HepG2 (cell line): Measurements from ENCODE around the gene C9orf50. TPM values are rescaled to one million over a fixed set of nuclear protein-coding genes. Genes with fewer than 3 reads are reported as not detected.
A peak's percentile ranks its signal among the peaks of the same experiment; 100 is the strongest.

Source experiments
- ARID4A ChIP-seq: sonication (generic); formaldehyde crosslinking; IDR thresholded peaks from 2 replicates; pipeline ENCODE4 v1.5.0; 2020; ENCODE audit warnings: mild to moderate bottlenecking, missing genetic modification reagents, borderline replicate concordance
- EED ChIP-seq: sonication (generic); formaldehyde crosslinking; IDR thresholded peaks from 2 replicates; pipeline ENCODE4 v1.5.0; 2020; ENCODE audit warnings: mild to moderate bottlenecking, missing genetic modification reagents
- FOSL2 ChIP-seq: sonication (generic); formaldehyde crosslinking; IDR thresholded peaks from 2 replicates; pipeline ENCODE4 v1.4.0; 2020; ENCODE audit warnings: missing genetic modification reagents
- NCOA5 ChIP-seq: sonication (generic); formaldehyde crosslinking; IDR thresholded peaks from 2 replicates; pipeline ENCODE4 v1.4.0; 2020; ENCODE audit warnings: missing genetic modification reagents
- TGIF2 ChIP-seq: IDR thresholded peaks from 2 replicates; pipeline ENCODE4 v1.6.1; 2016; ENCODE audit warnings: control low read depth, missing compliant biosample characterization
- TSC22D2 ChIP-seq: sonication (generic); formaldehyde crosslinking; IDR thresholded peaks from 2 replicates; pipeline ENCODE4 v1.5.1; 2020; ENCODE audit warnings: missing genetic modification reagents, mild to moderate bottlenecking, borderline replicate concordance
- ZBTB33 ChIP-seq: sonication (generic); formaldehyde crosslinking; IDR thresholded peaks from 2 replicates; pipeline ENCODE4 v1.4.0; 2020; ENCODE audit warnings: missing genetic modification reagents
- ZBTB39 ChIP-seq: sonication (generic); formaldehyde crosslinking; IDR thresholded peaks from 2 replicates; pipeline ENCODE4 v1.5.0; 2020; ENCODE audit warnings: missing genetic modification reagents
- ZNF329 ChIP-seq: sonication (generic); formaldehyde crosslinking; IDR thresholded peaks from 2 replicates; pipeline ENCODE4 v1.9.0; 2021; ENCODE audit warnings: low read depth, mild to moderate bottlenecking, missing genetic modification reagents
- ZNF543 ChIP-seq: sonication (generic); formaldehyde crosslinking; IDR thresholded peaks from 2 replicates; pipeline ENCODE4 v1.4.0; 2020; ENCODE audit warnings: mild to moderate bottlenecking, missing genetic modification reagents
- ZNF549 ChIP-seq: sonication (generic); formaldehyde crosslinking; IDR thresholded peaks from 2 replicates; pipeline ENCODE4 v1.5.0; 2020; ENCODE audit warnings: missing genetic modification reagents
- ZNF609 ChIP-seq: sonication (generic); formaldehyde crosslinking; IDR thresholded peaks from 2 replicates; pipeline ENCODE4 v1.4.0; 2020; ENCODE audit warnings: mild to moderate bottlenecking, missing genetic modification reagents, borderline replicate concordance
- ZNF775 ChIP-seq: sonication (generic); formaldehyde crosslinking; IDR thresholded peaks from 2 replicates; pipeline ENCODE4 v1.4.0; 2020; ENCODE audit warnings: missing genetic modification reagents, mild to moderate bottlenecking, moderate library complexity, borderline replicate concordance
- ZSCAN20 ChIP-seq: sonication (generic); formaldehyde crosslinking; IDR thresholded peaks from 2 replicates; pipeline ENCODE4 v1.4.0; 2020; ENCODE audit warnings: missing genetic modification reagents, mild to moderate bottlenecking, borderline replicate concordance
- polyA plus RNA-seq, 8 experiments: library from polyadenylated mRNA; depleted of rRNA in 3 of 8; stranded (reverse) in 7 of 8; unstranded in 1 of 8; fragments of >200 nt; fragmentation: Illumina TruSeq in 4 of 8; extraction: Trizol in 4 of 8; gene quantifications; 2 replicates each; pipeline versions ENCODE4 v1.2.1 to v1.2.3, GENCODE V29; 2011 to 2016; ENCODE audit warnings: low read depth in 4 of 8, missing spikeins in 1 of 8, mixed read lengths in 1 of 8; ENCODE audit not compliant: insufficient read depth in 1 of 8
- total RNA-seq, 5 experiments: library from RNA; depleted of rRNA; stranded (reverse); fragments of >200 nt; fragmentation: Illumina TruSeq; extraction: Trizol; gene quantifications; 2 replicates each; pipeline ENCODE4 v1.2.3, GENCODE V29; 2016; ENCODE audit warnings: low read depth in 1 of 5

C9orf50 gene
- total and polyA plus RNA-seq, 2 of the 13 experiments (the other 11 are each of a cell fraction or from before 2014, with no cell fraction given): not detected

- peak; percentile 46; the same call in 1 of the 2 replicates for TF ChIP-seq ARID4A (CRISPR knock-in tag)
- TF ChIP-seq ZNF549 (CRISPR knock-in tag): no peak
- TF ChIP-seq NCOA5: no peak
- TF ChIP-seq ZNF609 (CRISPR knock-in tag): peak; percentile 65; the same call in 1 of the 2 replicates
- TF ChIP-seq ZNF329 (CRISPR knock-in tag): no peak; the same call in 1 of the 2 replicates
- no peak for TF ChIP-seq ZNF543
- TF ChIP-seq ZSCAN20 (CRISPR knock-in tag): no peak; the same call in 1 of the 2 replicates
- no peak for TF ChIP-seq ZNF775
- no peak for TF ChIP-seq TGIF2
- TF ChIP-seq EED (CRISPR knock-in tag): no peak
- 0 out of 2 replicates have a peak, but pooled peaks have one; percentile 45 for TF ChIP-seq TSC22D2
- TF ChIP-seq ZBTB39 (CRISPR knock-in tag): no peak
- peak; percentile 43; the same call in 1 of the 2 replicates for TF ChIP-seq FOSL2 (CRISPR knock-in tag)
- TF ChIP-seq ZBTB33 (CRISPR knock-in tag): no peak
These were observed 14.5 kb downstream of the C9orf50 start (continued) for GRCh38 chr9:129606161-129607026.
